Measurements from ENCODE around the gene VGF. TPM values are rescaled to one million over a fixed set of nuclear protein-coding genes. Genes with fewer than 3 reads are reported as not detected.
"Not testable (repeated sequence)": the region's sequence is repeated elsewhere in the genome, so short reads cannot be mapped to it uniquely, and the experiment has no call there.

Gene VGF
- total RNA-seq, 1 donor from 2014 or later: 0.29 TPM

GRCh38 chr7:101116898-101117297 lies 48.5 kb downstream of the VGF start:
- DNase-seq (ENCODE audit: low spot score): no peak

GRCh38 chr7:101115215-101115614 lies 50.2 kb downstream of the VGF start:
- DNase-seq (ENCODE audit: low spot score): no peak

- DNase-seq (ENCODE audit: low spot score): no peak
These were observed 50.9 kb downstream of the VGF start for GRCh38 chr7:101114492-101114891.

GRCh38 chr7:101113836-101114235 lies 51.5 kb downstream of the VGF start:
- no peak for DNase-seq (ENCODE audit: low spot score)

- DNase-seq (ENCODE audit: low spot score): not testable (repeated sequence)
These were observed 52.2 kb downstream of the VGF start for GRCh38 chr7:101113140-101113539.

Other genes with a start within 250 kb of the VGF start
- gene MUC3A, start 216.0 kb downstream of the VGF start, total RNA-seq: 230 TPM
- gene MUC12, start 196.0 kb downstream of the VGF start, total RNA-seq: 0.72 TPM
- under 0.01 TPM for gene MUC17, start 145.5 kb downstream of the VGF start, total RNA-seq
- gene TRIM56, start 80.1 kb downstream of the VGF start, total RNA-seq: 57.7 TPM
- gene SERPINE1, start 38.5 kb downstream of the VGF start, total RNA-seq: 6.6 TPM
- gene AP1S1, start 11.1 kb downstream of the VGF start, total RNA-seq: 63.9 TPM
- gene NAT16, start 14.7 kb upstream of the VGF start, total RNA-seq: not detected
- gene MOGAT3, start 35.5 kb upstream of the VGF start, total RNA-seq: 0.14 TPM
- 104 TPM for gene PLOD3, start 52.0 kb upstream of the VGF start, total RNA-seq
- gene ZNHIT1, start 52.6 kb upstream of the VGF start, total RNA-seq: 92.6 TPM
- 46.4 TPM for gene CLDN15, start 72.2 kb upstream of the VGF start, total RNA-seq
- 190 TPM for gene FIS1, start 79.5 kb upstream of the VGF start, total RNA-seq
- gene IFT22, start 156.2 kb upstream of the VGF start, total RNA-seq: 36.5 TPM
- 0.29 TPM for gene COL26A1, start 197.3 kb upstream of the VGF start, total RNA-seq

All from mucosa of gallbladder (tissue), 1 donor.